Adrenal gland (tissue), 12 donors: ENCODE data around the gene FOXP4. TPM values are rescaled to one million over a fixed set of nuclear protein-coding genes. Genes with fewer than 3 reads are reported as not detected.

Experiments
- DNase-seq, 7 donors: peaks; one replicate each; pipeline ENCODE4 v3.0.0-alpha.2; 2019 to 2020
- H3K27ac ChIP-seq, 5 donors: fragments of 200-600 bp; sonication (generic) in 4 of 5; 1 replicate in 3 of 5; 2 replicates in 2 of 5; pipeline versions ENCODE4 v1.5.1 to v1.8.0; 2016 to 2020; ENCODE audit warnings: mild to moderate bottlenecking in 1 of 5
- H3K27me3 ChIP-seq: fragments of 200-600 bp; 2 replicates; pipeline ENCODE4 v1.8.0; 2021
- H3K36me3 ChIP-seq, 2 donors: fragments of 200-600 bp; replicated peaks in 1 of 2; 1 replicate in 1 of 2; 2 replicates in 1 of 2; pipeline versions ENCODE4 v1.5.1 to v1.8.0; 2018 to 2022
- H3K4me1 ChIP-seq, 2 donors: fragments of 200-600 bp; replicated peaks in 1 of 2; 1 replicate in 1 of 2; 2 replicates in 1 of 2; pipeline versions ENCODE4 v1.5.1 to v1.8.0; 2018 to 2021
- H3K4me3 ChIP-seq, 4 donors: fragments of 200-600 bp; sonication (generic) in 3 of 4; one replicate each; pipeline ENCODE4 v1.5.1; 2016 to 2018
- H3K9me3 ChIP-seq, 3 donors: fragments of 200-600 bp; sonication (generic) in 1 of 3; replicated peaks in 1 of 3; 1 replicate in 2 of 3; 2 replicates in 1 of 3; pipeline versions ENCODE4 v1.5.1 to v1.8.0; 2016 to 2021
- POLR2A ChIP-seq, 2 donors: fragments of 450-650 bp; IDR thresholded peaks; one replicate each; pipeline ENCODE4 v1.6.1; 2017; ENCODE audit warnings: antibody characterized with exemption in 2 of 2, mild to moderate bottlenecking in 2 of 2, moderate library complexity in 1 of 2
- WGBS, 4 donors: extraction: QIAGEN DNeasy Blood & Tissue Kit in 2 of 4; methylation state at CpG; one replicate each; pipeline versions ENCODE4 v1.1.5 to v1.1.7; 2013 to 2017; 5-methylcytosine and 5-hydroxymethylcytosine counted together
- intact Hi-C, 2 donors: fragments of 100-400 bp; cut with DNase I; formaldehyde crosslinking; loops; one replicate each; pipeline versions ENCODE4 v1.14.1 to v1.15.0; 2022 to 2023
- polyA plus RNA-seq, 3 donors: library from polyadenylated mRNA; stranded (reverse); fragments of 200-250 nt in 2 of 3; fragments of 350-450 nt in 1 of 3; fragmentation: Illumina TruSeq in 1 of 3; extraction: RNeasy Lipid Tissue Mini Kit (QIAGEN cat#74804) in 1 of 3; gene quantifications; one replicate each; pipeline ENCODE4 v1.2.3, GENCODE V29; 2013 to 2014
- total RNA-seq, 9 donors: library from RNA; depleted of rRNA in 4 of 9; stranded (reverse); fragments of >200 nt in 4 of 9; fragments of 120-200 nt in 1 of 9; fragmentation: NEBNext Ultra II Directional in 1 of 9; extraction: Animal tissue kit (Norgen Biotek cat#: 25700) in 1 of 9; gene quantifications; one replicate each; pipeline versions ENCODE4 v1.1.0 to v1.2.4, GENCODE V29; 2013 to 2023
- TF ChIP-seq, protein P1 (sequence below), 6 experiments: fragments of 450-650 bp in 4 of 6; fragments of 200-600 bp in 2 of 6; sonication (generic) in 1 of 6; IDR thresholded peaks; 1 replicate in 5 of 6; 2 replicates in 1 of 6; pipeline versions ENCODE4 v1.5.1 to v1.8.0; 2016 to 2021; ENCODE audit warnings: antibody characterized with exemption in 6 of 6, mild to moderate bottlenecking in 2 of 6, moderate library complexity in 1 of 6
- donor health status: healthy with polysubstance abuse.
- donor health status: Bipolar disorder and iron deficiency.
- donor health status: DM: yes; HTN: yes; CAD: no.
- donor health status: DM: no; HTN: no; CAD: no.
- donor health status: DM: no; HTN: no; CAD: no.
- donor health status: DM: yes; HTN: yes; CAD: no.

The FOXP4 gene
- total and polyA plus RNA-seq, 12 donors = 1.6 to 18.2 (median 11.3) TPM

DNA sequence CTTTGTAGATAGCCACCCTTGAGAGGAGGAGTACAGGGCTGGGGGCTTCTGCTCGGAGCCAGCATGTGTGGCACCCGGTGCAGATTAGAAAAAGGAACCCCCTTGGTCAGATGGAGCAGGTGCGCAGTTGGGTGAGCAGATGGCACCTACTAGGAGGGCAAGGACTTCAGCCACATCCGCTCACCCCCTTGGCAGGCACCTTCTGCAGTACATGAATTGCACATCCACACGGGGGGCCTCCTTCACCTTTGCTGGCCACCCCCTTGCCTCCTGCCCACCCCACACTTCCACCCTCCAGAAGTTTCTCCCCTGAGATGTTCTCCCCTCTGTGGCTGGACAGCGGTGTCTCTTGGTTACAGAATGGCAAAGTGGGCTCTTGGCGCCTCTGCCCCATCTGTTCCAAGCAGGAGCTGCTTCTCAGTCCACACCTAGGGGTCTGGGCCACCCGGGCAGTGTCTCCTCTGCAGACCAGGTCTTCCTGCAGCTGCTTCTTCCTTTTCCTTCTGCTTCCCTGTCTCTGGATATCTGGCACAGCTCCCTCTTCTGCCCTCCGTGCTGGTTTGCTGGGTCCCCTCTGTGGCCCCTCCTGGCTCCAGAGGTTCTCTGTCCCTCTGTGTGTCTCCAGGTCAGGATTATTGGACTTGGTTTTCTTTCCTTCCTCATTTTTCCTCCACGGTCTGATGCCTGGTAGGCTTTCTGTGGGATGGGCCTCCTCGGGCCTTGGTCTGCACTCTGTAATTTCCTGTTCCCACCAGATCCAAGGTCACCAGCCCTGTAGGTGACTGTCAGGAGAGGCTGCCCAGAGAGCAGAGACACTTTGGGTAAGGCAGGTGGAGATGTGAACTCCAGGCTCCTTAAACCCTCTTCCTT, 96.1 kb downstream of the FOXP4 start:
- no peaks in the 10 kb centered on the region for H3K9me3 ChIP-seq
- no peaks in the 10 kb centered on the region for H3K36me3 ChIP-seq
- DNase-seq = no peak
- intact Hi-C loops = no loop called here
- no peak overlapping the region for H3K27ac ChIP-seq
- no peak overlapping the region for H3K4me3 ChIP-seq
- peaks cover 14% of the 10 kb centered on the region for H3K27me3 ChIP-seq
- H3K4me1 ChIP-seq = peaks cover 0 to 13% of the 10 kb centered on the region in 2 donors
- 68 to 81% (median 76%) methylated on average over 8 to 11 of the region's 11 CpGs for WGBS, 4 donors
- no peak for TF ChIP-seq POLR2A (IDR thresholded peaks at IDR 0.05)
- TF ChIP-seq, protein P1, sequence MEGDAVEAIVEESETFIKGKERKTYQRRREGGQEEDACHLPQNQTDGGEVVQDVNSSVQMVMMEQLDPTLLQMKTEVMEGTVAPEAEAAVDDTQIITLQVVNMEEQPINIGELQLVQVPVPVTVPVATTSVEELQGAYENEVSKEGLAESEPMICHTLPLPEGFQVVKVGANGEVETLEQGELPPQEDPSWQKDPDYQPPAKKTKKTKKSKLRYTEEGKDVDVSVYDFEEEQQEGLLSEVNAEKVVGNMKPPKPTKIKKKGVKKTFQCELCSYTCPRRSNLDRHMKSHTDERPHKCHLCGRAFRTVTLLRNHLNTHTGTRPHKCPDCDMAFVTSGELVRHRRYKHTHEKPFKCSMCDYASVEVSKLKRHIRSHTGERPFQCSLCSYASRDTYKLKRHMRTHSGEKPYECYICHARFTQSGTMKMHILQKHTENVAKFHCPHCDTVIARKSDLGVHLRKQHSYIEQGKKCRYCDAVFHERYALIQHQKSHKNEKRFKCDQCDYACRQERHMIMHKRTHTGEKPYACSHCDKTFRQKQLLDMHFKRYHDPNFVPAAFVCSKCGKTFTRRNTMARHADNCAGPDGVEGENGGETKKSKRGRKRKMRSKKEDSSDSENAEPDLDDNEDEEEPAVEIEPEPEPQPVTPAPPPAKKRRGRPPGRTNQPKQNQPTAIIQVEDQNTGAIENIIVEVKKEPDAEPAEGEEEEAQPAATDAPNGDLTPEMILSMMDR (IDR thresholded peaks at IDR 0.05) = no peak

DNA sequence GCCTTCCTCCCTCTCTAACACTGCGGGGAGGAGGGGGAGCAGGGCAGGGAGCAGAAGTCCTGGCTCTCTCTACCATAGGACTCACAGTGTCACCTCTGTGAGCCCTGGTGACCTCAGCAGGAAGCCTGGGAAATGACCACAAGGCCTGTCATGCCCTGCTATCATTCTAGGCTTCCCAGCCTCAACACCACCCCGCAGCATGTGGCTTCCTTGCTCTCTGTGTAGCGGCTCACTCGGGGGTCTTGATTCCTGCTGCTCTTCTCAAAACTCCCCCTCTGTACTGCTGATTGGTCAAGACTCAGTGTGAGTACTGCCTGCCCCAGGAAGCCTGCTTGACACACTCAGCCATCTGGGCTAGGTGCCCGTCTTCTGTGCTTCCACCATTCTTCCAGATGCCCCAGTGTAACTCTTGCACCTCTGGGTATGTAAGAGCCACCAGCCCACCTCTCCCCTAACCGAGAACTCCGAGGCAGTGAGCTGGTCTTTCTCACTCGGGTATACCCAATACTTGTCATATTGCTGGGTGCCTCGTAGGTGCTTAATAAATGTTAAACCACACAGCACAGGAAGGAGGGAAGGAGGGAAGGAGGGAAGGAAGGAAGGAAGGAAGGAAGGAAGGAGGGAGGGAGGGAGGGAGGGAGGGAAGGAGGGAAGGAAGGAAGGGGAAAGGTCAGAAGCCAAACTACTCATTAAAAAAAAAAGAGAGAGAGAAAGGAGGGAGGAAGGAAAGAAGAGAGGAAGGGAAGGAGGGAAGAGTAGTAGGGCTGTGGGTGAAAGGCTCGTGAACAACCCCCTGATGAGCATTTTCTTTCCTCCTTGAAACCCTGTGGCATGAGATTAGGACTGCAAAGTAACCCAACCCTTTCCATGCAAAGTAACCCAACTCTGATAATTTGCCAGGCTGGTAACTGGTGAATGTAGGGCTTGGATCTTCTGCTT, 97.0 kb downstream of the FOXP4 start:
- H3K9me3 ChIP-seq = no peaks in the 10 kb centered on the region
- DNase-seq = no peak
- H3K27me3 ChIP-seq = peaks cover 5% of the 10 kb centered on the region
- peaks cover 0 to 5% of the 10 kb centered on the region in 2 donors for H3K4me1 ChIP-seq
- no peaks in the 10 kb centered on the region for H3K36me3 ChIP-seq
- H3K4me3 ChIP-seq = no peak overlapping the region
- intact Hi-C loops = no loop called here
- no peak overlapping the region for H3K27ac ChIP-seq
- WGBS, 4 donors = 65 to 72% (median 68%) methylated on average over 4 to 10 of the region's 10 CpGs
- no peak for TF ChIP-seq POLR2A (IDR thresholded peaks at IDR 0.05)
- TF ChIP-seq, protein P1 (IDR thresholded peaks at IDR 0.05) = no peak

DNA sequence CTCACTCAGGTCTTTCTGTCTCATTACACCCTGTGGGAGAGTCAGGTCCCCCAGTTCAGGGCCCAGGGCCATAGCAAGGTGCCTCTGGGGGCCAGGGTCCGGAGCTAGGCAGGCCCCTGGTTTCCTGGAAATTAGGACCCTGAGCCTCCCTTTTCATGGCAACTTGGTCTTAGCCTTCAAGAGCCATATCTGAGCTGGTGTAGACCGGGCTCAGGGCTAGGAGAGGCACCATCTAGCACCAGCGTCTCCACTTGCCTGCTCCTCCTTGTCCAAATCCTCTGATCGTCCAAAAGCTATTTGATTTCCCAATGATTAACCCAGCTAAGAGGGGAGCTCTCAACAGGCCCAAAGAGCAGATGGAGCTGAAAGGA, 97.7 kb downstream of the FOXP4 start:
- Histone ChIP-seq H3K9me3 (no peaks in the 10 kb centered on the region), H3K27me3 (no peaks in the 10 kb centered on the region), H3K4me3 (no peak overlapping the region), H3K27ac (no peak overlapping the region), H3K36me3 (no peaks in the 10 kb centered on the region), H3K4me1 (no peaks in the 10 kb centered on the region)
- intact Hi-C loops = no loop called here
- no peak for TF ChIP-seq POLR2A (IDR thresholded peaks at IDR 0.05)
- TF ChIP-seq, protein P1 (IDR thresholded peaks at IDR 0.05) = no peak
- 85 to 100% (median 91%) methylated on average over 2 to 4 of the region's 4 CpGs for WGBS, 4 donors
- DNase-seq = no peak

DNA sequence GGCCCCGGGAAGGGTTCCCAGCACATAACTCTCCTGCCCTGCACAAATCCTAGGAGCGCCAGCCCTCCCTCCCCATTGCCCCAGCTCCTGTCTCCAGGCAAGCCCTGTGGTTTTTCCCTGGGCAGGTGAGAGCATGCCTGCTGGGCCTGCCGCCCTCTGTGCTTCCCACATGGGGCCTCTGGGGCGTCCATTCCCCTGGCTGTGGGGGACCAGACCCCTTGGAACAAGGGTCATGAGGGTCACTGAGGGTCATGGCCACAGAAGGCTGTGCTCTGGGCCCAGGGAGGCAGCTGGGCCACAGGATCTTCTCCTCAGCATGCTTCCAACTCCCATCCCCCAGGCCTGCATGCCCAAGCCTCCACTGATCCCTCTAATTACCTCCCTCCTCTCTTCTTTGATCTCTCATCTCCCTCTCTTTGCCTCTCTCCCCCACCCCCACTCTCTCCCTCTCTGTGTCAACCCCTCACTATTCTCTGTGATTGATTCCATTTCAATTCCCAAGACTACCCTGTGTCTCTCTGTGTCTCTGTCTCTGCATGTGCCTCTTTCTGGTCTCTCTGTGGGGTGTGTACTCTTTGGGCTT, 98.2 kb downstream of the FOXP4 start:
- no peak overlapping the region for H3K4me3 ChIP-seq
- H3K9me3 ChIP-seq = no peaks in the 10 kb centered on the region
- no peaks in the 10 kb centered on the region for H3K36me3 ChIP-seq
- no peak overlapping the region for H3K27ac ChIP-seq
- intact Hi-C loops = no loop called here
- no peak for DNase-seq
- no peak for TF ChIP-seq POLR2A (IDR thresholded peaks at IDR 0.05)
- TF ChIP-seq, protein P1 (IDR thresholded peaks at IDR 0.05) = no peak
- no peaks in the 10 kb centered on the region for H3K4me1 ChIP-seq
- H3K27me3 ChIP-seq = no peaks in the 10 kb centered on the region
- WGBS, 4 donors = 89 to 95% (median 91%) methylated on average over 3 to 4 of the region's 4 CpGs
